Measurements from ENCODE around the gene TMEM247.

The TMEM247 gene

DNA sequence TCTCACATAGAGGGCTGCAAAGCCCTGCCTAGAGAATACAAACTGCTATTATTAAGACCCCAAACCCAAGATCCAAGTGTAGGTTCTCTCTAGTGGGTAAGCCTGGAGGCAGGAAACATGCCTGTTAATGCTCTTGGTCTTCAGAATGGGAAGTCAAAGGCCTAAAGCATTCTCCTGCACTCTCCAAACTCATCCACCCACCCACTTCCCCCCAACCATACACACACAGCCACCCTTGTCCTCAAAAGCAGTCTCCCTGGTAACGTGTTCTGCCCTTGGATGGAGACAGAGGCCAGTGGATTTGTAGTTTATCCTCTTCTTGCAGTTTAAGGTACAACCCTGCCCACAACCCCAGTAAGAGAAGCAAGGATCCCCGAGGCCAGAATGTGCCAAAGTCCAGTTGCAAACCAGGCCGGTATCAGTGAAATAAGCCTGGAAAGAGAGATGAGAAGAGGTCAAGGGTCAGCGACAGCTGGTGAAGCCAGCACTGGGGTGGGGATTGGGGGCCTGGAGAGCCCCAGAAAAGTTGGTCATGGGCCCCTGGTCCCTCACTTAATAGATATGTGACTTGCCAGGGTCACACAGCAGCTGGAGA is 23.0 kb downstream of the TMEM247 start:
- no peak overlapping the region for H3K9ac ChIP-seq (ENCODE audit: low read length)
- H3K27me3 ChIP-seq (replicated peaks; ENCODE audit: insufficient read depth, low read length): peaks cover 9% of the 10 kb centered on the region; the same call in 1 of the 2 replicates
- TF ChIP-seq EZH2phosphoT487 (IDR thresholded peaks at IDR 0.05; ENCODE audit: low read length): no peak
- TF ChIP-seq, protein P1, sequence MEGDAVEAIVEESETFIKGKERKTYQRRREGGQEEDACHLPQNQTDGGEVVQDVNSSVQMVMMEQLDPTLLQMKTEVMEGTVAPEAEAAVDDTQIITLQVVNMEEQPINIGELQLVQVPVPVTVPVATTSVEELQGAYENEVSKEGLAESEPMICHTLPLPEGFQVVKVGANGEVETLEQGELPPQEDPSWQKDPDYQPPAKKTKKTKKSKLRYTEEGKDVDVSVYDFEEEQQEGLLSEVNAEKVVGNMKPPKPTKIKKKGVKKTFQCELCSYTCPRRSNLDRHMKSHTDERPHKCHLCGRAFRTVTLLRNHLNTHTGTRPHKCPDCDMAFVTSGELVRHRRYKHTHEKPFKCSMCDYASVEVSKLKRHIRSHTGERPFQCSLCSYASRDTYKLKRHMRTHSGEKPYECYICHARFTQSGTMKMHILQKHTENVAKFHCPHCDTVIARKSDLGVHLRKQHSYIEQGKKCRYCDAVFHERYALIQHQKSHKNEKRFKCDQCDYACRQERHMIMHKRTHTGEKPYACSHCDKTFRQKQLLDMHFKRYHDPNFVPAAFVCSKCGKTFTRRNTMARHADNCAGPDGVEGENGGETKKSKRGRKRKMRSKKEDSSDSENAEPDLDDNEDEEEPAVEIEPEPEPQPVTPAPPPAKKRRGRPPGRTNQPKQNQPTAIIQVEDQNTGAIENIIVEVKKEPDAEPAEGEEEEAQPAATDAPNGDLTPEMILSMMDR (IDR thresholded peaks at IDR 0.05; ENCODE audit: low read length): no peak
- TF ChIP-seq EZH2 (optimal IDR thresholded peaks at IDR 0.05; ENCODE audit: low read depth, low read length): no peak
- no peak overlapping the region for H3K4me3 ChIP-seq (ENCODE audit: low read length)
- H2AFZ ChIP-seq (ENCODE audit: low read length): no peak overlapping the region
- no peaks in the 10 kb centered on the region for H3K9me2 ChIP-seq (replicated peaks; ENCODE audit: insufficient read depth, low read length)
- no peaks in the 10 kb centered on the region for H3K9me3 ChIP-seq (replicated peaks; ENCODE audit: insufficient read depth, low read length)
- H3K36me3 ChIP-seq (replicated peaks; ENCODE audit: insufficient read depth, low read length): no peaks in the 10 kb centered on the region
- peaks cover 4% of the 10 kb centered on the region; the same call in 1 of the 2 replicates for H3K4me1 ChIP-seq (ENCODE audit: low read length)
- H4K20me1 ChIP-seq (ENCODE audit: insufficient read depth, low read length): no peaks in the 10 kb centered on the region
- no peak for DNase-seq
- H3K4me2 ChIP-seq (ENCODE audit: low read depth, low read length): no peak overlapping the region
- H3F3A ChIP-seq (ENCODE audit: insufficient read depth, low read length): no peaks in the 10 kb centered on the region
- H3K79me2 ChIP-seq (ENCODE audit: low read length): no peaks in the 10 kb centered on the region
- H3K27ac ChIP-seq (ENCODE audit: low read length): no peak overlapping the region

DNA sequence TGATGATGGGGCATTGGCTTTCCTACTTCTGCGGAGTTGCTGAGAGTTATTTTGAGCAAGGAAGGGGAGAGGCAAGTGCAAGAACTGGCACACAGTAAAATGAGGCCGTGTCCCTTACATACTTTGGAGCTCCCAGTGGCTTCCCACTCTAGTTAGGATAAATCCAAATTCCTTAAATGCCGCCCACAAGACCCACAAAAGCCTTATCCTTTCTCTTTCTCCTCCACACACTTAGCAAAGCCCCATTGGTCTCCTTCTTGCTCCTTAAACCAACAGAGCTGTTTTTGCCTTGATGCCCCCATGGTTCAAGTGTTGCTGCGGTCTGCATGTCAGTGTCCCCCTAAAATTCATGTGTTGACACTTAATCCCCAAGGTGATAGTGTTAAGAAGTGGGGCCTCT is 24.3 kb downstream of the TMEM247 start:
- Histone ChIP-seq H3K4me1 (ENCODE audit: low read length) (peaks cover 4% of the 10 kb centered on the region; the same call in 1 of the 2 replicates), H3K79me2 (ENCODE audit: low read length) (no peaks in the 10 kb centered on the region), H3K4me2 (ENCODE audit: low read depth, low read length) (no peak overlapping the region), H4K20me1 (ENCODE audit: insufficient read depth, low read length) (no peaks in the 10 kb centered on the region), H3K4me3 (ENCODE audit: low read length) (no peak overlapping the region), H3K27ac (ENCODE audit: low read length) (no peak overlapping the region), H3F3A (ENCODE audit: insufficient read depth, low read length) (no peaks in the 10 kb centered on the region), H3K27me3 (replicated peaks; ENCODE audit: insufficient read depth, low read length) (peaks cover 4% of the 10 kb centered on the region; the same call in 1 of the 2 replicates), H2AFZ (ENCODE audit: low read length) (no peak overlapping the region), H3K9me2 (replicated peaks; ENCODE audit: insufficient read depth, low read length) (no peaks in the 10 kb centered on the region), H3K9ac (ENCODE audit: low read length) (no peak overlapping the region), H3K36me3 (replicated peaks; ENCODE audit: insufficient read depth, low read length) (no peaks in the 10 kb centered on the region), H3K9me3 (replicated peaks; ENCODE audit: insufficient read depth, low read length) (no peaks in the 10 kb centered on the region)
- TF ChIP-seq EZH2phosphoT487 (IDR thresholded peaks at IDR 0.05; ENCODE audit: low read length): no peak
- no peak for TF ChIP-seq EZH2 (optimal IDR thresholded peaks at IDR 0.05; ENCODE audit: low read depth, low read length)
- TF ChIP-seq, protein P1 (IDR thresholded peaks at IDR 0.05; ENCODE audit: low read length): no peak
- DNase-seq: no peak

- no peaks in the 10 kb centered on the region for H4K20me1 ChIP-seq (ENCODE audit: insufficient read depth, low read length)
- no peak overlapping the region for H3K4me2 ChIP-seq (ENCODE audit: low read depth, low read length)
- H3K4me1 ChIP-seq (ENCODE audit: low read length): peaks cover 2% of the 10 kb centered on the region; the same call in 1 of the 2 replicates
- H3K27me3 ChIP-seq (replicated peaks; ENCODE audit: insufficient read depth, low read length): no peaks in the 10 kb centered on the region
- H3F3A ChIP-seq (ENCODE audit: insufficient read depth, low read length): no peaks in the 10 kb centered on the region
- TF ChIP-seq, protein P1 (IDR thresholded peaks at IDR 0.05; ENCODE audit: low read length): no peak
- no peak for TF ChIP-seq EZH2phosphoT487 (IDR thresholded peaks at IDR 0.05; ENCODE audit: low read length)
- no peak for TF ChIP-seq EZH2 (optimal IDR thresholded peaks at IDR 0.05; ENCODE audit: low read depth, low read length)
- H2AFZ ChIP-seq (ENCODE audit: low read length): no peak overlapping the region
- H3K4me3 ChIP-seq (ENCODE audit: low read length): no peak overlapping the region
- no peaks in the 10 kb centered on the region for H3K9me3 ChIP-seq (replicated peaks; ENCODE audit: insufficient read depth, low read length)
- H3K9me2 ChIP-seq (replicated peaks; ENCODE audit: insufficient read depth, low read length): no peaks in the 10 kb centered on the region
- H3K79me2 ChIP-seq (ENCODE audit: low read length): no peaks in the 10 kb centered on the region
- H3K36me3 ChIP-seq (replicated peaks; ENCODE audit: insufficient read depth, low read length): no peaks in the 10 kb centered on the region
- H3K9ac ChIP-seq (ENCODE audit: low read length): no peak overlapping the region
- H3K27ac ChIP-seq (ENCODE audit: low read length): no peak overlapping the region
- no peak for DNase-seq
These were observed 24.9 kb downstream of the TMEM247 start for GRCh38 chr2:46504221-46504620.
